ENCODE data around the gene GRXCR1.

Gene GRXCR1

GRCh38 chr4:42942216-42942615 lies 49.7 kb downstream of the GRXCR1 start:
- no peak overlapping the region for H2BK15ac ChIP-seq (replicated peaks; ENCODE audit: low read depth)
- H3K4me1 ChIP-seq (ENCODE audit: control insufficient read depth, low read depth, low read length): no peaks in the 10 kb centered on the region
- no peak overlapping the region for H3K18ac ChIP-seq (ENCODE audit: low read length)
- no peaks in the 10 kb centered on the region for H3K36me3 ChIP-seq (ENCODE audit: control insufficient read depth, insufficient read depth, low read length)
- DNase-seq: no peak
- H3K4me3 ChIP-seq (ENCODE audit: low read length): no peak overlapping the region
- no peaks in the 10 kb centered on the region for H3K79me1 ChIP-seq (ENCODE audit: low read length)
- H3K27me3 ChIP-seq (ENCODE audit: insufficient read depth, low read length, poor library complexity): no peaks in the 10 kb centered on the region
- H2AK5ac ChIP-seq (ENCODE audit: low read length): no peak overlapping the region
- H3K9ac ChIP-seq (ENCODE audit: low read length): no peak overlapping the region
- H3K79me2 ChIP-seq (ENCODE audit: control insufficient read depth, insufficient read depth, low read length): no peaks in the 10 kb centered on the region
- H4K8ac ChIP-seq (ENCODE audit: low read depth, low read length): no peak overlapping the region
- H3K27ac ChIP-seq (ENCODE audit: low read depth, low read length): no peak overlapping the region
- no peak overlapping the region for H3K56ac ChIP-seq (ENCODE audit: low read length)
- no peak overlapping the region for H2BK5ac ChIP-seq (ENCODE audit: low read length)
- no peak overlapping the region for H3K4ac ChIP-seq (ENCODE audit: low read depth, low read length)
- H3K4me2 ChIP-seq (ENCODE audit: low read length): no peak overlapping the region
- H4K5ac ChIP-seq (ENCODE audit: low read length): no peak overlapping the region
- H3K23ac ChIP-seq (ENCODE audit: low read length): no peak overlapping the region
- WGBS (ENCODE audit: extremely low coverage, insufficient coverage, low lambda C conversion rate): 100% methylated on average over 1 of the region's 1 CpG
- H2BK120ac ChIP-seq (ENCODE audit: low read depth, low read length): no peak overlapping the region

- no peak overlapping the region for H2BK5ac ChIP-seq (ENCODE audit: low read length)
- no peak overlapping the region for H3K27ac ChIP-seq (ENCODE audit: low read depth, low read length)
- WGBS (ENCODE audit: extremely low coverage, insufficient coverage, low lambda C conversion rate): 100% methylated on average over 1 of the region's 2 CpGs
- no peak overlapping the region for H3K4me3 ChIP-seq (ENCODE audit: low read length)
- no peak overlapping the region for H3K4me2 ChIP-seq (ENCODE audit: low read length)
- H3K18ac ChIP-seq (ENCODE audit: low read length): no peak overlapping the region
- no peak overlapping the region for H3K56ac ChIP-seq (ENCODE audit: low read length)
- no peaks in the 10 kb centered on the region for H3K27me3 ChIP-seq (ENCODE audit: insufficient read depth, low read length, poor library complexity)
- no peaks in the 10 kb centered on the region for H3K4me1 ChIP-seq (ENCODE audit: control insufficient read depth, low read depth, low read length)
- H3K9ac ChIP-seq (ENCODE audit: low read length): no peak overlapping the region
- no peaks in the 10 kb centered on the region for H3K79me2 ChIP-seq (ENCODE audit: control insufficient read depth, insufficient read depth, low read length)
- no peak overlapping the region for H2AK5ac ChIP-seq (ENCODE audit: low read length)
- H3K79me1 ChIP-seq (ENCODE audit: low read length): no peaks in the 10 kb centered on the region
- H2BK120ac ChIP-seq (ENCODE audit: low read depth, low read length): no peak overlapping the region
- DNase-seq: peak; percentile 5
- no peak overlapping the region for H4K8ac ChIP-seq (ENCODE audit: low read depth, low read length)
- no peak overlapping the region for H3K23ac ChIP-seq (ENCODE audit: low read length)
- no peaks in the 10 kb centered on the region for H3K36me3 ChIP-seq (ENCODE audit: control insufficient read depth, insufficient read depth, low read length)
- H2BK15ac ChIP-seq (replicated peaks; ENCODE audit: low read depth): no peak overlapping the region
- H3K4ac ChIP-seq (ENCODE audit: low read depth, low read length): no peak overlapping the region
- H4K5ac ChIP-seq (ENCODE audit: low read length): no peak overlapping the region
Observed at GRCh38 chr4:42945874-42946273, 53.4 kb downstream of the GRXCR1 start.

- Histone ChIP-seq H3K23ac (ENCODE audit: low read length) (peak overlapping the region; percentile 66), H3K18ac (ENCODE audit: low read length) (no peak overlapping the region), H3K79me2 (ENCODE audit: control insufficient read depth, insufficient read depth, low read length) (no peaks in the 10 kb centered on the region), H4K8ac (ENCODE audit: low read depth, low read length) (no peak overlapping the region), H3K4me2 (ENCODE audit: low read length) (no peak overlapping the region), H2BK120ac (ENCODE audit: low read depth, low read length) (no peak overlapping the region), H3K27me3 (ENCODE audit: insufficient read depth, low read length, poor library complexity) (no peaks in the 10 kb centered on the region), H2BK5ac (ENCODE audit: low read length) (no peak overlapping the region), H3K4me3 (ENCODE audit: low read length) (no peak overlapping the region), H3K27ac (ENCODE audit: low read depth, low read length) (no peak overlapping the region), H3K4me1 (ENCODE audit: control insufficient read depth, low read depth, low read length) (no peaks in the 10 kb centered on the region), H3K79me1 (ENCODE audit: low read length) (no peaks in the 10 kb centered on the region), H3K9ac (ENCODE audit: low read length) (no peak overlapping the region), H3K4ac (ENCODE audit: low read depth, low read length) (no peak overlapping the region), H2AK5ac (ENCODE audit: low read length) (no peak overlapping the region), H3K36me3 (ENCODE audit: control insufficient read depth, insufficient read depth, low read length) (no peaks in the 10 kb centered on the region), H2BK15ac (replicated peaks; ENCODE audit: low read depth) (no peak overlapping the region), H4K5ac (ENCODE audit: low read length) (no peak overlapping the region), H3K56ac (ENCODE audit: low read length) (no peak overlapping the region)
- DNase-seq: no peak
- WGBS (ENCODE audit: extremely low coverage, insufficient coverage, low lambda C conversion rate): no CpG with 5 or more reads among the region's 1 CpG
Observed at GRCh38 chr4:42953321-42953720, 60.8 kb downstream of the GRXCR1 start.

GRCh38 chr4:42954963-42955669 lies 62.6 kb downstream of the GRXCR1 start:
- Histone ChIP-seq H2BK5ac (ENCODE audit: low read length) (no peak overlapping the region), H3K4ac (ENCODE audit: low read depth, low read length) (no peak overlapping the region), H3K4me3 (ENCODE audit: low read length) (no peak overlapping the region), H2BK15ac (replicated peaks; ENCODE audit: low read depth) (no peak overlapping the region), H3K27me3 (ENCODE audit: insufficient read depth, low read length, poor library complexity) (no peaks in the 10 kb centered on the region), H4K8ac (ENCODE audit: low read depth, low read length) (no peak overlapping the region), H3K36me3 (ENCODE audit: control insufficient read depth, insufficient read depth, low read length) (no peaks in the 10 kb centered on the region), H3K18ac (ENCODE audit: low read length) (no peak overlapping the region), H3K4me1 (ENCODE audit: control insufficient read depth, low read depth, low read length) (no peaks in the 10 kb centered on the region), H3K23ac (ENCODE audit: low read length) (no peak overlapping the region), H3K56ac (ENCODE audit: low read length) (no peak overlapping the region), H3K79me1 (ENCODE audit: low read length) (no peaks in the 10 kb centered on the region), H2BK120ac (ENCODE audit: low read depth, low read length) (no peak overlapping the region), H4K5ac (ENCODE audit: low read length) (no peak overlapping the region), H3K27ac (ENCODE audit: low read depth, low read length) (no peak overlapping the region), H3K4me2 (ENCODE audit: low read length) (no peak overlapping the region), H3K9ac (ENCODE audit: low read length) (no peak overlapping the region), H2AK5ac (ENCODE audit: low read length) (no peak overlapping the region), H3K79me2 (ENCODE audit: control insufficient read depth, insufficient read depth, low read length) (no peaks in the 10 kb centered on the region)
- no peak for DNase-seq
- no CpG with 5 or more reads among the region's 10 CpGs for WGBS (ENCODE audit: extremely low coverage, insufficient coverage, low lambda C conversion rate)

- no peak overlapping the region for H3K4ac ChIP-seq (ENCODE audit: low read depth, low read length)
Observed at GRCh38 chr4:42955746-42956505, 63.4 kb downstream of the GRXCR1 start.

More at GRCh38 chr4:42955746-42956505, 63.4 kb downstream of the GRXCR1 start:
- no peaks in the 10 kb centered on the region for H3K4me1 ChIP-seq (ENCODE audit: control insufficient read depth, low read depth, low read length)
- H2BK15ac ChIP-seq (replicated peaks; ENCODE audit: low read depth): no peak overlapping the region
- H3K4me3 ChIP-seq (ENCODE audit: low read length): no peak overlapping the region
- no CpG with 5 or more reads among the region's 5 CpGs for WGBS (ENCODE audit: extremely low coverage, insufficient coverage, low lambda C conversion rate)
- no peak overlapping the region for H3K23ac ChIP-seq (ENCODE audit: low read length)
- no peaks in the 10 kb centered on the region for H3K36me3 ChIP-seq (ENCODE audit: control insufficient read depth, insufficient read depth, low read length)
- no peak overlapping the region for H2BK5ac ChIP-seq (ENCODE audit: low read length)
- no peaks in the 10 kb centered on the region for H3K79me1 ChIP-seq (ENCODE audit: low read length)
- H2AK5ac ChIP-seq (ENCODE audit: low read length): no peak overlapping the region
- H4K5ac ChIP-seq (ENCODE audit: low read length): no peak overlapping the region
- H3K27me3 ChIP-seq (ENCODE audit: insufficient read depth, low read length, poor library complexity): no peaks in the 10 kb centered on the region
- no peak overlapping the region for H4K8ac ChIP-seq (ENCODE audit: low read depth, low read length)
- no peak overlapping the region for H3K4me2 ChIP-seq (ENCODE audit: low read length)
- no peak for DNase-seq
- H3K18ac ChIP-seq (ENCODE audit: low read length): no peak overlapping the region
- H3K79me2 ChIP-seq (ENCODE audit: control insufficient read depth, insufficient read depth, low read length): no peaks in the 10 kb centered on the region
- H3K56ac ChIP-seq (ENCODE audit: low read length): no peak overlapping the region
- H3K9ac ChIP-seq (ENCODE audit: low read length): no peak overlapping the region
- no peak overlapping the region for H3K27ac ChIP-seq (ENCODE audit: low read depth, low read length)
- H2BK120ac ChIP-seq (ENCODE audit: low read depth, low read length): no peak overlapping the region

All from mesendoderm (in vitro differentiated cells).